RCC 7860 (cell line): ENCODE results near the gene RCCD1.

Source experiments
- DNase-seq: peaks from one replicate; pipeline ENCODE4 v3.0.0-alpha.2; 2015; ENCODE audit warnings: low spot score
- FAIRE-seq: peaks from 2 replicates; lab custom pipeline; 2012; peaks lifted over from hg19 to GRCh38; lab: Jason Lieb, UNC

The RCCD1 gene

DNA sequence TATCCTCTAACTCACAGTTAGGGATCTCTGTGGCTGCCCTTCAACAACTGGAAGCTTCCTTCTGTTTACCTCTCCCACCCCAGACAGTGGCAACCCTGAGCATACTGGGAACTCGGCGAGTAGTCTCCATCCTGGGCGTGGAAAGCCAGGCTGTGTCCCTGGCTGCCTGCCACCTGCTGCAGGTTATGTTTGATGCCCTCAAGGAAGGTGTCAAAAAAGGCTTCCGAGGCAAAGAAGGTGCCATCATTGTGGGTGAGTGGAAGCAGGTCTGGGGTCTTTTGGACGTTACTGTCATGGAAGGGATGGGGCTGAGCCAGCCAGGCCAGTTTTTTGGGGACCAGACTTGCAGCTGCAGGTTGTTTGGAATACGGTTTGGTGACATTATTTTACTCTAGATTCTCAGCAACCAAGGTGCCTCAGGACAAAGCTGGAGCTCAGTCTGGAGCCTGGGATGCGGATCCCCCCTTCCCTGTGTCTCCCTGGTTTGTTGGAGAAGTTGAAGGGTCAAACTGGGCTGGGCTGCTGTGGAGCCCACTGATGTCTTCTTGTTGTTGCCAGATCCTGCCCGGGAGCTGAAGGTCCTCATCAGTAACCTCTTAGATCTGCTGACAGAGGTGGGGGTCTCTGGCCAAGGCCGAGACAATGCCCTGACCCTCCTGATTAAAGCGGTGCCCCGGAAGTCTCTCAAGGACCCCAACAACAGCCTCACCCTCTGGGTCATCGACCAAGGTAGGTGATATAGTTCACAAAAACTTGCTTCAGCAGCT, 12.1 kb upstream of the RCCD1 start:
- DNase-seq (no peak), FAIRE-seq (no peak)

DNA sequence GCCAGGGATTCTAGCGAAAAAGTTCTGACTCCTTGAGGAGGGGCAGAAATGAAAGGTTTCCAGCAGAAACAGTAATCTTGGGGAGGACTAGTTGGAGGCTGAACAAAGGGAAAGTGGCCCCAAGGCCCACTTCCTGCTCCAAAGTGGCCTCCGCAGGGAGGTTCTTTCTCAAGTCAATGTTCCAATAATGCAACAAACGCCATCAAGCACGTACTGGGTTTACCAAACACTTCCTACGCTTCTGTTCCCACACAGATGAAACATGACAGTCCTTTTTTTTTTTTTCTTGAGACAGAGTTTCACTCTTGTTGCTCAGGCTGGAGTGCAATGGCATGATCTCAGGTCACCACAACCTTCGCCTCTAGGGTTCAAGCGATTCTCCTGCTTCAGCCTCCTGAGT, 9.6 kb upstream of the RCCD1 start:
- FAIRE-seq (no peak), DNase-seq (no peak)

GRCh38 chr15:90946538-90946937, 8.1 kb upstream of the RCCD1 start:
- DNase-seq (no peak), FAIRE-seq (no peak)

GRCh38 chr15:90946941-90947576, 7.6 kb upstream of the RCCD1 start:
- no peak for DNase-seq
- no peak for FAIRE-seq

DNA sequence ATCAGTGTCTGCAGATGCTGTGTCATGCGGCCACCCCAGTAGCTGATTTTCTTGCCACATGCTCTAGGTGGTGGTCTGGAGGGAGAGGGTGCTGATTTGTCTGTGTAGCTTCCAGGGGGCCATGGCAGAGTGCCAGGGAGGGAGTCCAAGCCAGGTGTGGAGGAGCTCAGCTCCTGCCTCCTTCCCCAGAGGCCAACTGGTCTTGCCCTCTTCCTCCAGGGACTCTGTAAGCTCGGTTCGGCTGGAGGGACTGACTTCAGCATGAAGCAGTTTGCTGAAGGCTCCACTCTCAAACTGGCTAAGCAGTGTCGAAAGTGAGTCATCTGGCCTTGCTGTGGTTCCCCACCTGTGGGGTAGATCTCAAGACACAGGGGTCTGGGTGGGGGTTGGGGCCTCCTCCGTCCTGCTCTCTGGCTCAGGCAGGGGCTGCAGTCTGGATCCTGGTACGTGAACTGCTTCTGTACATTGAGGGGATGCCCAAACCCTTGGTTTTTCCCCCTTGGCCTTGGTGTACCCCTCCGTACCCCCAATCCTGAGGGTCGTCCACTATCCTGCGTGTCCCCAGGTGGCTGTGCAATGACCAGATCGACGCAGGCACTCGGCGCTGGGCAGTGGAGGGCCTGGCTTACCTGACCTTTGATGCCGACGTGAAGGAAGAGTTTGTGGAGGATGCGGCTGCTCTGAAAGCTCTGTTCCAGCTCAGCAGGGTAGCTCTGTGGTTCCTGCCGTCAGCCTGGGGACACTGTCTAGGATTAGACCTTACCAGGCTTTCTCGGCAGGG, 6.9 kb upstream of the RCCD1 start:
- FAIRE-seq (no peak), DNase-seq (no peak)

- no peak for DNase-seq
Observed at GRCh38 chr15:90948506-90948905, 6.2 kb upstream of the RCCD1 start.

DNA sequence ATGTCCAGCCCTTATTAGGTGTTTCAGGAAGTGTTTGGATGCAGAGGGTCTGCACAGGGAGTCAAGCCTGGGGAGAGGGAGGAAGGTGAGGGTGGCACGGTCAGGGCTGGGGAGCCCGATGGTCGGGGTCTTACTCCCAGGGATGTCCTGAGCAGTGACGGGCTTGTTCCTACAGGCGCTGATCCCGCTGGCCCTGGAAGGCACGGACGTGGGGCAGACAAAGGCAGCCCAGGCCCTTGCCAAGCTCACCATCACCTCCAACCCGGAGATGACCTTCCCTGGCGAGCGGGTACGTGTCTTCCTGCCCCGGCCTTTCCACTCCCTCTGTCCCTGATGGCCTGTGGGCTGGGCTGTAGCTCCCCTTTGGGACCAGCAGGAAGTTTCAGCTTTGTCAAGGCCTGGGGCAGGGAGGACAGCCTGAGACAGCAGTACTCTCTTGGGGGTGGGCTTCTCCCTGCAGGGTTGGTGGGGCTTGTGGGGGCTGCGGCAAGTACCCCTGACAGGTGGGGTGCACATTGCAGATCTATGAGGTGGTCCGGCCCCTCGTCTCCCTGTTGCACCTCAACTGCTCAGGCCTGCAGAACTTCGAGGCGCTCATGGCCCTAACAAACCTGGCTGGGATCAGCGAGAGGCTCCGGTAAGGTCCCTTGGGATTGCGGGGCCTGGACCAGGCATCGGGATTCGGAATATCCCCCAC, 4.6 kb upstream of the RCCD1 start:
- DNase-seq (no peak), FAIRE-seq (no peak)

More at GRCh38 chr15:90948506-90948905, 6.2 kb upstream of the RCCD1 start:
- no peak for FAIRE-seq

GRCh38 chr15:90950676-90951075, 4.0 kb upstream of the RCCD1 start:
- no peak for DNase-seq
- no peak for FAIRE-seq

DNA sequence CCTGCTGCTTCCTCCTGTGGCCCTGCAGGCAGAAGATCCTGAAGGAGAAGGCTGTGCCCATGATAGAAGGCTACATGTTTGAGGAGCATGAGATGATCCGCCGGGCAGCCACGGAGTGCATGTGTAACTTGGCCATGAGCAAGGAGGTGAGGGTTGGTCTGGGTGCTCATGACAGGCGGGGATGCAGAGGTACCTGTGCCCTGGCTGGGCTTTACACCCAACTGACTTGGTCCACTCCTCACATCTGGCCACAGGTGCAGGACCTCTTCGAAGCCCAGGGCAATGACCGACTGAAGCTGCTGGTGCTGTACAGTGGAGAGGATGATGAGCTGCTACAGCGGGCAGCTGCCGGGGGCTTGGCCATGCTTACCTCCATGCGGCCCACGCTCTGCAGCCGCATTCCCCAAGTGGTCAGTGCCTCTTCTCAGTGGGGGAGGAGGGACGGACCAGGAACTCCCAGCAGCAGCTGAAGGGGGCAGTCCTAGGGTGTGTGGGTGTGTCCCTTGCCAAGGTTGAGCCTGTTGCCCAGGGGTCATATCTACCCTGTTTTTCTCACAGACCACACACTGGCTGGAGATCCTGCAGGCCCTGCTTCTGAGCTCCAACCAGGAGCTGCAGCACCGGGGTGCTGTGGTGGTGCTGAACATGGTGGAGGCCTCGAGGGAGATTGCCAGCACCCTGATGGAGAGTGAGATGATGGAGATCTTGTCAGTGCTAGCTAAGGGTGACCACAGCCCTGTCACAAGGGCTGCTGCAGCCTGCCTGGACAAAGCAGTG, 1.6 kb upstream of the RCCD1 start:
- DNase-seq (no peak), FAIRE-seq (no peak)

DNA sequence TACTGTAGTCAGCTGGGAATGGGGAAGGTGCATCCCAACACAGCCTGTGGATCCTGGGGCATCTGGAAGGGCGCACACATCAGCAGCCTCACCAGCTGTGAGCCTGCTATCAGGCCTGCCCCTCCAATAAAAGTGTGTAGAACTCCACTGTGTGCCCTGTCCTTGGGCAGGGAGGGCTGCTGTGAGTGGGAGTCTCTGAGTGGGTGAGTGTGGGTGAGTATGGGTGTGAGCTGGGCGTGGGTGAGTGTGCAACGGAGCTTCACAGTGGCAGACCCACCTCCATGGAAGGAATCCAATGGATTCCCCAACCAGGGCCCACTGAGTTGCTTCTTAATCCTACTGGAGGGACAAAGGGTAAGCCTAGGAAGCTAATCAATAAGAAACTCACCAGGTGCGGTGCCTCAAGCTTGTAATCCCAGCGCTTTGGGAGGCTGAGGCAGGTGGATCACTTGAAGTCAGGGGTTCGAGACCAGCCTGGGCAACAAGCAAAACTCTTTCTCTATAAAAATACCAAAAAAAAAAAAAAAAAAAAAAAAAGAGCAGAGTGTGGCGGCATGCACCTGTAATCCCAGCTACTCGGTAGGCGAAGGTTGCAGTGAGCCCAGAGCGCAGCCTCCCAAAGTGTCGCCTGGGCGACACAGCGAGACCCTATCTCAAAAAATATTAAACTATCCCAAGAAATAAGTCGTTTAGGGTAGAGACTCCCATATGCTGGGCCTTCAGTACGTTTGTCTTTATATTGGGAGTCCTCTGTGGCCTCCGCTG, 555 bp upstream of the RCCD1 start:
- FAIRE-seq (no peak), DNase-seq (no peak)

GRCh38 chr15:90955624-90956273, 1.1 kb downstream of the RCCD1 start:
- no peak for FAIRE-seq
- no peak for DNase-seq

DNA sequence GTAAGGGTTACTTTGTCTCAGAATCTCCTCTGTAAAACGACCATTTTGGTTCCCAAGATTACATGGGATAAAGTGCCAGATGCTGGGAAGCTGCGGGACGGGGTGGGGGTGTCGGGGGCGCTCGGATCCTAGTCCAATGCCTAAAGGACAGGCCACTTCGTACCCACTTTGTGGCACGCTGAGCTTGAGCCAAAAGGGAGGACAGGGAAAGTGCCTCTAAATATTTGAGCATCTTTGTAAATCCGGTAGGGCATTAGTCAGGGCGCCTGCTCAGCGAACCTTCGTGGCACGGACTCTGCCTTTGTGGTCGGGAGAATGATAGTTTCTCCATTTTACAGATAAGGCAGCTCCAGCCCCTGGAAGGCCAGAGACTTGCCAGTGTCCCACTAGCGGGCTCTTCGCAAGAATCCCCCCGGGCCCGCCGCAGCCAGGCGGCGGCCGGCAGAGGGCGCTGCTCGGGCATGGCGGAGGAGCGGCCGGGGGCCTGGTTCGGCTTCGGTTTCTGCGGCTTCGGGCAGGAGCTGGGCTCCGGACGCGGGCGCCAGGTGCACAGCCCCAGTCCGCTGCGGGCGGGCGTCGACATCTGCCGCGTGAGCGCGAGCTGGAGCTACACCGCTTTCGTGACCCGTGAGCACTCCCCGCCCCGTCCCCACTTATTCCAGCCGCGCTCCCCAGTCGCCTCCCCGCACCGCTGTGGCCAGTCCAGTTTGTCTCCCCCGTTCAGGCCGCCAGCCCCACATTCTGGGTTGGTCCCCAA, 1.8 kb downstream of the RCCD1 start:
- DNase-seq (peak; percentile 35), FAIRE-seq (no peak)

- no peak for DNase-seq
- FAIRE-seq = no peak
Observed at GRCh38 chr15:90957031-90957790, 2.5 kb downstream of the RCCD1 start.

GRCh38 chr15:90957791-90958190, 3.1 kb downstream of the RCCD1 start:
- no peak for FAIRE-seq
- no peak for DNase-seq

- DNase-seq (no peak), FAIRE-seq (no peak)
Observed at GRCh38 chr15:90959028-90959595, 4.4 kb downstream of the RCCD1 start.

- DNase-seq (no peak), FAIRE-seq (no peak)
Observed at GRCh38 chr15:90959894-90960293, 5.2 kb downstream of the RCCD1 start.

DNA sequence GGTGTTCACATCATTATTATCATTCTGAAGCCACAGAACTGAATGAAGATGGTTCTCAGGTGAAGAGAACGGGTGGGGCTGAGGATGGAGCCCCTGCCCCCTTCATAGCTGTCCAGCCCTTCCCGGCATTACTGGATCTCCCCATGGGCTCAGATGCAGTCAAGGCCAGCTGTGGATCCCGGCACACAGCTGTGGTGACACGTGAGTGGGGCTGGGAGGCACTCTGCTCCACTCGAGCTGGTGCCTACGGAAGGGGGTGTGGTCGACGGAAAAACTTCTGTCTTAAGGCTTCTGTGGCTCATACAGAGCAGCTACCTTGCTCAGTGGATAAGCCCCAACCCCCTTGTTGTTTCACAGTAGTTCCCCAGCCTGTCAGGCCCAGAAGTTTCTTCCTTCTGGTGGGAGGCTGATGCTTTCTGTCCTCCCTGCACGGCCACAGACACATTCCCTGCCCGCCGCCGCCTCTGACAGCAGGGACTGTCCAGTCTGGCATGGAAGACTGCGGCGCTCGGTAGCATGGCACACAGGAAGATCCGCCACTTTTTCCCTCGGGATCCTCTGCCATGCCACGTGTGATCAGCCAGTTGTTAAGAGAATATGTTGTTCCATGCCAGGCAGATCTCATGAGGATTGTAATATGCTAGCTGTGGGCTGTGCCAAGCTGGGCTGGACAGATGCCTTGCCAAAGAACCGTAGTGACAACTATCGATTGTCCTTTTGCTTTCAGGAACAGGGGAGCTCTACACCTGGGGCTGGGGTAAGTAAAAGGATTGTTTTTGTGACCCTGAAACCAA, 5.8 kb downstream of the RCCD1 start:
- DNase-seq = no peak
- FAIRE-seq = no peak
